Measurements from ENCODE around the gene CASQ1. TPM values are rescaled to one million over a fixed set of nuclear protein-coding genes. Genes with fewer than 3 reads are reported as not detected.

The CASQ1 gene
- total RNA-seq, 1 donor from 2014 or later: 0.26 TPM

DNA sequence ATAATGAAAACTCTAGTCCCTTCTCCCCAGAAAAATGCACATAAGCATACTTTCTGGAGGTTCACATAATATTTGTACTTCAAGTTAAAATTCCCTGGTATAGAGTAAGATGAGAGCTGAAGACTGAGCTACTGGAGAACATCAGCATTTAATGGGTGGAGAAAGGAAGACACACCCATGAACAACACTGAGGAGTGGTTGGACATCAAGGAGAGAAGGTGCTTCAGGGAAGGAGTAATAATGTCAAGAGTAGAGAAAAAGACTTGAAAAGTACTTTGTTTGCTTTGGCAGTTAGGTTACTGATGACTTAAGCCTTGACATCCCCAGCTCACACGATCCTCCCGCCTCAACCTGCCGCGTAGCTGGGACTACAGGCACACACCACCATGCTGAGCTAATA lies 36.7 kb downstream of the CASQ1 start:
- no peaks in the 10 kb centered on the region for H3K9me3 Mint-ChIP-seq
- no peaks in the 10 kb centered on the region for H3K4me1 Mint-ChIP-seq
- DNase-seq (ENCODE audit: low read depth, low spot score): no peak
- no peaks in the 10 kb centered on the region for H3K27me3 Mint-ChIP-seq (ENCODE audit: low read depth)
- no peak overlapping the region for H3K4me3 Mint-ChIP-seq
- H3K36me3 Mint-ChIP-seq (ENCODE audit: low read depth): peaks cover 2% of the 10 kb centered on the region
- no peak overlapping the region for H3K27ac Mint-ChIP-seq (ENCODE audit: unreplicated experiment)
- TF ChIP-seq CTCF (conservative IDR thresholded peaks at IDR 0.05): no peak

DNA sequence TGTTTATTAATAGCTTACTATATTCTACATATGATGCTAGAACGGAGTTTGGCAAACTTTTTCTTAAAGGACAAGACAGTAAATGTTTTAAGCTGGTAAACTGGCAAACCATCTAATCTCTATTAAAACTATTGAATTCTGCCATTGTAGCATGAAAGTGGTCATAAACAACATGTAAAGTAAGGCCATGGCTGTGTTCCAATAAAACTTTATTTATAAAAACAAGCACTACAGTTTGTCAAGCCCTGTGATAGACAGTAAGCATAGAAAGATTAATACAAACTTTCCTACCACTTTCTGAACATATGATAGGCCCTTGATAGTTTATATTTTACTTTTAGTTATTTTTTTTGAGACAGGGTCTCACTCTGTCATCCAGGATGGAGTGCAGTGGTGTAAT lies 37.2 kb downstream of the CASQ1 start:
- Mint-ChIP-seq H3K27me3 (ENCODE audit: low read depth) (no peaks in the 10 kb centered on the region), H3K27ac (ENCODE audit: unreplicated experiment) (no peak overlapping the region), H3K4me1 (no peaks in the 10 kb centered on the region), H3K4me3 (no peak overlapping the region), H3K36me3 (ENCODE audit: low read depth) (peaks cover 2% of the 10 kb centered on the region), H3K9me3 (no peaks in the 10 kb centered on the region)
- no peak for TF ChIP-seq CTCF (conservative IDR thresholded peaks at IDR 0.05)
- no peak for DNase-seq (ENCODE audit: low read depth, low spot score)

- no peaks in the 10 kb centered on the region for H3K9me3 Mint-ChIP-seq
- no peak for DNase-seq (ENCODE audit: low read depth, low spot score)
- no peaks in the 10 kb centered on the region for H3K27me3 Mint-ChIP-seq (ENCODE audit: low read depth)
- no peak for TF ChIP-seq CTCF (conservative IDR thresholded peaks at IDR 0.05)
- no peaks in the 10 kb centered on the region for H3K4me1 Mint-ChIP-seq
- no peak overlapping the region for H3K27ac Mint-ChIP-seq (ENCODE audit: unreplicated experiment)
- H3K36me3 Mint-ChIP-seq (ENCODE audit: low read depth): peaks cover 2% of the 10 kb centered on the region
- no peak overlapping the region for H3K4me3 Mint-ChIP-seq
These were observed 38.1 kb downstream of the CASQ1 start for GRCh38 chr1:160228431-160228830.

- no peaks in the 10 kb centered on the region for H3K9me3 Mint-ChIP-seq
- DNase-seq (ENCODE audit: low read depth, low spot score): no peak
- H3K4me3 Mint-ChIP-seq: no peak overlapping the region
- H3K36me3 Mint-ChIP-seq (ENCODE audit: low read depth): peaks cover 4% of the 10 kb centered on the region
- H3K4me1 Mint-ChIP-seq: no peaks in the 10 kb centered on the region
- H3K27ac Mint-ChIP-seq (ENCODE audit: unreplicated experiment): no peak overlapping the region
- no peak for TF ChIP-seq CTCF (conservative IDR thresholded peaks at IDR 0.05)
- no peaks in the 10 kb centered on the region for H3K27me3 Mint-ChIP-seq (ENCODE audit: low read depth)
These were observed 42.5 kb downstream of the CASQ1 start for GRCh38 chr1:160232911-160233310.

DNA sequence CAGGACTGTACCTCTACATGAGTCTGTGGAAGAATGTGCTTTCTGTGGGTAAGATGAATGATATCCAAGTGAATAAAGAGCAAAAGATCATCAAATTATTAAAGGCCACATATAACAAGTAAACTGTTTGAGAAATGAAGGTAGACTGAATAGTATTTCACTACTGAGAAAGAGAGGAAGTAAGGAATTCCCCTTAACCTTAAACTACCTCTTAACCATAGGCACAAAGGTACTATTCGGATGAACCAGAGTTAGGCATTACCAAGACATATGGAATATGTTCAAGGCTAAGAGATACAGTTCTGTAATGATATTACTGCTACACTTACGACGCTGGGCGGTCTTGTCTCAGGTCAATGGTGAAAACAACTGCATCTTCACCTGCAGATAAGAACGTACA lies 46.4 kb downstream of the CASQ1 start:
- peaks cover 6% of the 10 kb centered on the region for H3K36me3 Mint-ChIP-seq (ENCODE audit: low read depth)
- TF ChIP-seq CTCF (conservative IDR thresholded peaks at IDR 0.05): no peak
- H3K4me3 Mint-ChIP-seq: no peak overlapping the region

DNA sequence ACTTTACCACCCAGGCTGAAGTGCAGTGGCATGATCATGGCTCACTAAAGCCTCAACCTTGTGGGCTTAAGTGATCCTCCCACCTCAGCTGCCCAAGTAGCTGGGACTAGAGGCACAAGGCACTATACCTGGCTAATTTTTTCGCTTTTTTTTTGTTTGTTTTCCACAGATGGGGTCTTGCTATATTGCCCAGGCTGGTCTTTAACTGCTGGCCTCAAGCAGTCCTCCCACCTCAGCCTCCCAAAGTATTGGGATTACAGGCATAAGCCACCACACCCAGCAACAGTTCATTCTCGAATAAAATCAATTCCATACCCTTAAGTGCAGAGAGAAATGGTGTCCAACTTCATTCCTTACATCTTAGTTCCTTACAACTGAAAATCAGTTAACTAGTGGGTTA lies 47.2 kb downstream of the CASQ1 start:
- Mint-ChIP-seq H3K27me3 (ENCODE audit: low read depth) (no peaks in the 10 kb centered on the region), H3K9me3 (no peaks in the 10 kb centered on the region), H3K36me3 (ENCODE audit: low read depth) (peaks cover 6% of the 10 kb centered on the region), H3K4me1 (no peaks in the 10 kb centered on the region), H3K27ac (ENCODE audit: unreplicated experiment) (no peak overlapping the region), H3K4me3 (no peak overlapping the region)
- no peak for DNase-seq (ENCODE audit: low read depth, low spot score)
- TF ChIP-seq CTCF (conservative IDR thresholded peaks at IDR 0.05): no peak

More for the DNA sequence above, 46.4 kb downstream of the CASQ1 start:
- no peak for DNase-seq (ENCODE audit: low read depth, low spot score)
- H3K27me3 Mint-ChIP-seq (ENCODE audit: low read depth): no peaks in the 10 kb centered on the region
- H3K9me3 Mint-ChIP-seq: no peaks in the 10 kb centered on the region
- no peak overlapping the region for H3K27ac Mint-ChIP-seq (ENCODE audit: unreplicated experiment)
- no peaks in the 10 kb centered on the region for H3K4me1 Mint-ChIP-seq
